Endodermal cell (in vitro differentiated cells): ENCODE data around the gene ATP8B1. TPM values are rescaled to one million over a fixed set of nuclear protein-coding genes. Genes with fewer than 3 reads are reported as not detected.

Source experiments
- DNase-seq: peaks from one replicate; pipeline ENCODE4 v3.0.0-alpha.2; 2017
- H3K27ac ChIP-seq: 2 replicates; pipeline ENCODE4 v1.5.1; 2013; ENCODE audit warnings: mild to moderate bottlenecking, low read depth, low read length, moderate library complexity
- H3K27me3 ChIP-seq: 2 replicates; pipeline ENCODE4 v1.6.1; 2013; ENCODE audit warnings: mild to moderate bottlenecking, low read length, moderate library complexity; ENCODE audit not compliant: insufficient read depth, control insufficient read depth, poor library complexity, severe bottlenecking
- H3K36me3 ChIP-seq: 2 replicates; pipeline ENCODE4 v1.7.0; 2013; ENCODE audit warnings: mild to moderate bottlenecking, low read length, moderate library complexity; ENCODE audit not compliant: control insufficient read depth, insufficient read depth
- H3K4me1 ChIP-seq: one replicate; pipeline ENCODE4 v1.7.0; 2013; ENCODE audit warnings: low read length; ENCODE audit not compliant: control insufficient read depth, insufficient read depth
- H3K4me3 ChIP-seq: 2 replicates; pipeline ENCODE4 v1.5.1; 2013; ENCODE audit warnings: mild to moderate bottlenecking, low read length, moderate library complexity
- H3K9ac ChIP-seq: 2 replicates; pipeline ENCODE4 v1.6.1; 2013; ENCODE audit warnings: mild to moderate bottlenecking, low read length, moderate library complexity; ENCODE audit not compliant: poor library complexity, severe bottlenecking; ENCODE audit errors: extremely low read depth
- H3K9me3 ChIP-seq: 2 replicates; pipeline ENCODE4 v1.6.1; 2013; ENCODE audit warnings: mild to moderate bottlenecking, low read length, moderate library complexity; ENCODE audit not compliant: control insufficient read depth
- H3K27ac Mint-ChIP-seq: 2 replicates; pipeline ENCODE4 v1.8.0; 2020; ENCODE audit warnings: mixed read lengths
- H3K27me3 Mint-ChIP-seq: 2 replicates; pipeline ENCODE4 v1.8.0; 2021; ENCODE audit warnings: mild to moderate bottlenecking, mixed read lengths; ENCODE audit not compliant: insufficient read depth
- H3K36me3 Mint-ChIP-seq: 2 replicates; pipeline ENCODE4 v1.8.0; 2020; ENCODE audit warnings: low read depth, mixed read lengths
- H3K4me1 Mint-ChIP-seq: 2 replicates; pipeline ENCODE4 v1.8.0; 2020; ENCODE audit warnings: mixed read lengths
- H3K4me3 Mint-ChIP-seq: 2 replicates; pipeline ENCODE4 v1.8.0; 2020; ENCODE audit warnings: mild to moderate bottlenecking, moderate library complexity, mixed read lengths
- H3K9me3 Mint-ChIP-seq: 2 replicates; pipeline ENCODE4 v1.8.0; 2020; ENCODE audit warnings: mild to moderate bottlenecking, mixed read lengths
- WGBS, 2 experiments: methylation state at CpG; one replicate each; pipeline versions ENCODE4 v1.1.5 to v1.1.7; 2013; ENCODE audit warnings: missing lambda C conversion rate in 2 of 2, mixed read lengths in 1 of 2; ENCODE audit not compliant: insufficient coverage in 1 of 2, insufficient read length in 1 of 2; 5-methylcytosine and 5-hydroxymethylcytosine counted together
- total RNA-seq, 2 donors: library from RNA; stranded (reverse); fragmentation: NEBNext Ultra II Directional in 1 of 2; extraction: Animal tissue kit (Norgen Biotek cat#: 25700) in 1 of 2; gene quantifications; 2 replicates in 1 of 2; 3 replicates in 1 of 2; pipeline ENCODE4 v1.2.1, GENCODE V29; 2021
- TF ChIP-seq, protein P1 (sequence below): fragments of 200-600 bp; sonication (generic); conservative IDR thresholded peaks from 2 replicates; pipeline ENCODE4 v1.5.0; 2021; ENCODE audit warnings: antibody characterized with exemption, mild to moderate bottlenecking

ATP8B1 gene
- total RNA-seq, 2 donors from 2014 or later, result 1.7 to 13.5 TPM

DNA sequence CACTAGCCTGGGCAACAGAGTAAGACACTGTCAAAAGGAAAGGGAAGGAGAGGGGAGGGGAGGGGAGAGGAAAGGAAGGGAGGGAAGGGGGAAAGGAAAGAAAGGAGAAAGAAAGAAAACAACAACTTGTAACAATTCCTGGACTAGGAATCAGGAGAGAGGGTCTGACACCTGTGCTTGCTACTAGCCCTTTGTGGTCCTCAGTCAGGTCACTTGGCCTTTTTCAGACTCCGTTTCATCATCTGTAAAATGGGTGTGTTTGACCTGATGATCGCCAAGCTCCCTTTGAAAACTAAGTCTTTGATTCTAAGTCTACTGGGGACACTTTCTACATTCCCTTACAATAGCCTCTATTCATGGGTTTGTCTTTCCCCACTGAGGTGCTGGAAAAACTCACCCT, 11.4 kb upstream of the ATP8B1 start:
- H3K9me3 Mint-ChIP-seq, result peaks cover 18% of the 10 kb centered on the region
- H3K27ac Mint-ChIP-seq, result no peak overlapping the region
- Histone ChIP-seq H3K9ac (no peak overlapping the region), H3K27ac (no peak overlapping the region), H3K36me3 (no peaks in the 10 kb centered on the region), H3K27me3 (no peaks in the 10 kb centered on the region), H3K9me3 (peaks cover 33% of the 10 kb centered on the region), H3K4me1 (no peaks in the 10 kb centered on the region), H3K4me3 (no peak overlapping the region)
- TF ChIP-seq, protein P1, sequence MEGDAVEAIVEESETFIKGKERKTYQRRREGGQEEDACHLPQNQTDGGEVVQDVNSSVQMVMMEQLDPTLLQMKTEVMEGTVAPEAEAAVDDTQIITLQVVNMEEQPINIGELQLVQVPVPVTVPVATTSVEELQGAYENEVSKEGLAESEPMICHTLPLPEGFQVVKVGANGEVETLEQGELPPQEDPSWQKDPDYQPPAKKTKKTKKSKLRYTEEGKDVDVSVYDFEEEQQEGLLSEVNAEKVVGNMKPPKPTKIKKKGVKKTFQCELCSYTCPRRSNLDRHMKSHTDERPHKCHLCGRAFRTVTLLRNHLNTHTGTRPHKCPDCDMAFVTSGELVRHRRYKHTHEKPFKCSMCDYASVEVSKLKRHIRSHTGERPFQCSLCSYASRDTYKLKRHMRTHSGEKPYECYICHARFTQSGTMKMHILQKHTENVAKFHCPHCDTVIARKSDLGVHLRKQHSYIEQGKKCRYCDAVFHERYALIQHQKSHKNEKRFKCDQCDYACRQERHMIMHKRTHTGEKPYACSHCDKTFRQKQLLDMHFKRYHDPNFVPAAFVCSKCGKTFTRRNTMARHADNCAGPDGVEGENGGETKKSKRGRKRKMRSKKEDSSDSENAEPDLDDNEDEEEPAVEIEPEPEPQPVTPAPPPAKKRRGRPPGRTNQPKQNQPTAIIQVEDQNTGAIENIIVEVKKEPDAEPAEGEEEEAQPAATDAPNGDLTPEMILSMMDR, result no peak
- H3K27me3 Mint-ChIP-seq, result peaks cover 2% of the 10 kb centered on the region
- H3K4me3 Mint-ChIP-seq, result no peak overlapping the region
- H3K36me3 Mint-ChIP-seq, result no peaks in the 10 kb centered on the region
- no peak for DNase-seq
- peaks cover 8% of the 10 kb centered on the region for H3K4me1 Mint-ChIP-seq
- 73 to 85% methylated on average over 2 of the region's 2 CpGs for WGBS, 2 experiments

DNA sequence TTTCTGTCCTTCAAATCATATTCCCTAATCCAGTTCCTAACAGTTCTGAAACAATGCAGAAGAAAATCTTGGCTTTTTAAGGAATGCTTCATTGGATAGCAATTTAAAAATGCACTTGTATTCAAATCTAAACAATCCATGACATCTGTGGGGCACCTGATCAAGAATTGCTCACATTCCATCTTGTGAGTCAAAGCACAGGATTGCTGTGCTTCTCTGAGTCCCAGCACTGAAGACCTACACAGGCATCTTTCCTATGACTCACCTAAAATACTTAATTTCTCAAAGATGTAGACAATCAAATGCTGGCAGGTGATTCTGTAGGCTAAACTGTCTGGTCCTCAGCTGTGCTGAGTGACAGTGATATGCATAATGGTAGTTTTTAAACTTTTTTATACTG, 10.1 kb upstream of the ATP8B1 start:
- no peak overlapping the region for H3K9ac ChIP-seq
- Mint-ChIP-seq H3K9me3 (peaks cover 18% of the 10 kb centered on the region), H3K27ac (no peak overlapping the region), H3K4me1 (peaks cover 2% of the 10 kb centered on the region), H3K27me3 (peaks cover 2% of the 10 kb centered on the region), H3K36me3 (no peaks in the 10 kb centered on the region), H3K4me3 (no peak overlapping the region)
- peaks cover 33% of the 10 kb centered on the region for H3K9me3 ChIP-seq
- no peak for DNase-seq
- H3K27ac ChIP-seq, result no peak overlapping the region
- no peak overlapping the region for H3K4me3 ChIP-seq
- TF ChIP-seq, protein P1, result no peak
- no peaks in the 10 kb centered on the region for H3K36me3 ChIP-seq
- H3K27me3 ChIP-seq, result no peaks in the 10 kb centered on the region
- no peaks in the 10 kb centered on the region for H3K4me1 ChIP-seq

DNA sequence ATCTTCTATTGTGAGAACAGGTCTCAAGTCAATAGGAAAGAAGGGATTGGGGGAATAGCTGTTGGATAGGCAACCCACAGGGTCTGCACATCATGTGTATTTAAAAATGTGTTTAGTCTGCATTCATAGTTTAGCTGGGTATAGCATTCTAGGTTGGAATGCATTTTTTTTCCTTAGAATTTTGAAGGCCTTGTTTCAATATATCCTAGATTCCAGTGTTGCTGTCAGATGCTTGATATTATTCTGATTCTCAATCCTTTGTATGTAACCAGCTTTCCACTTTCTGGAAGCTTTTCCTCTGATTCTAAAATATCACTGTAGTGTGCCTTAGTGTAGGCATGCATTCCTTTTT, 9.0 kb upstream of the ATP8B1 start:
- Mint-ChIP-seq H3K36me3 (no peaks in the 10 kb centered on the region), H3K4me3 (no peak overlapping the region), H3K27ac (no peak overlapping the region), H3K27me3 (peaks cover 2% of the 10 kb centered on the region), H3K9me3 (peaks cover 18% of the 10 kb centered on the region), H3K4me1 (peaks cover 2% of the 10 kb centered on the region)
- Histone ChIP-seq H3K36me3 (no peaks in the 10 kb centered on the region), H3K4me3 (no peak overlapping the region), H3K4me1 (peaks cover 6% of the 10 kb centered on the region), H3K27ac (no peak overlapping the region), H3K9me3 (peaks cover 33% of the 10 kb centered on the region), H3K27me3 (no peaks in the 10 kb centered on the region), H3K9ac (no peak overlapping the region)
- TF ChIP-seq, protein P1, result no peak
- DNase-seq, result no peak
